ENCODE results near the gene DBF4.

DNA sequence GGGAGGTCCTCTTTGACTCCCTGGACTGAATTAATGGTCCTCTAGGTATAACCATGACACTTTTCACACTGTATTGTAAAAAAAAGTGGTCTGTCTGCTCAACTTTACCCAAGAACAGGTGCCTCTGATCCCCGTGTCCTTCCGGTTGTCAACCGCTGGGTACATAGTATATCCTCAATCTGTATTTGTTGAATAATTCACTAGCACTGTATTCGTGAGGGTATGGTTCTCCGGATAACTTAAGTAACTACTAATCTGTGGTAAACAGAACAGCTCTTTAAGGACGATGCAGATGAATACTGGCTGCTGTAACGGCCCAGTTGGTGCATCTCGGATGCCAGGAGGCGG lies 57.3 kb downstream of the DBF4 start:
- TF ChIP-seq, protein P1, sequence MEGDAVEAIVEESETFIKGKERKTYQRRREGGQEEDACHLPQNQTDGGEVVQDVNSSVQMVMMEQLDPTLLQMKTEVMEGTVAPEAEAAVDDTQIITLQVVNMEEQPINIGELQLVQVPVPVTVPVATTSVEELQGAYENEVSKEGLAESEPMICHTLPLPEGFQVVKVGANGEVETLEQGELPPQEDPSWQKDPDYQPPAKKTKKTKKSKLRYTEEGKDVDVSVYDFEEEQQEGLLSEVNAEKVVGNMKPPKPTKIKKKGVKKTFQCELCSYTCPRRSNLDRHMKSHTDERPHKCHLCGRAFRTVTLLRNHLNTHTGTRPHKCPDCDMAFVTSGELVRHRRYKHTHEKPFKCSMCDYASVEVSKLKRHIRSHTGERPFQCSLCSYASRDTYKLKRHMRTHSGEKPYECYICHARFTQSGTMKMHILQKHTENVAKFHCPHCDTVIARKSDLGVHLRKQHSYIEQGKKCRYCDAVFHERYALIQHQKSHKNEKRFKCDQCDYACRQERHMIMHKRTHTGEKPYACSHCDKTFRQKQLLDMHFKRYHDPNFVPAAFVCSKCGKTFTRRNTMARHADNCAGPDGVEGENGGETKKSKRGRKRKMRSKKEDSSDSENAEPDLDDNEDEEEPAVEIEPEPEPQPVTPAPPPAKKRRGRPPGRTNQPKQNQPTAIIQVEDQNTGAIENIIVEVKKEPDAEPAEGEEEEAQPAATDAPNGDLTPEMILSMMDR (IDR thresholded peaks at IDR 0.05; ENCODE audit: low read depth, low read length) = no peak
- no peak for TF ChIP-seq EZH2phosphoT487 (IDR thresholded peaks at IDR 0.05; ENCODE audit: low read depth)

Measured in OCI-LY3 (cell line).